Tibial nerve (tissue), 4 donors: ENCODE results near the gene HDAC5. TPM values are rescaled to one million over a fixed set of nuclear protein-coding genes. Genes with fewer than 3 reads are reported as not detected.
A peak's percentile ranks its signal among the peaks of the same experiment; 100 is the strongest.

Source experiments
- DNase-seq, 2 donors: peaks; one replicate each; pipeline ENCODE4 v3.0.0-alpha.2; 2019; ENCODE audit warnings: low spot score in 2 of 2
- H3K27ac ChIP-seq, 4 donors: fragments of 200-600 bp; sonication (generic) in 3 of 4; one replicate each; pipeline ENCODE4 v1.5.1; 2017 to 2019; ENCODE audit warnings: mild to moderate bottlenecking in 1 of 4
- H3K27me3 ChIP-seq, 2 donors: fragments of 200-600 bp; sonication (generic) in 1 of 2; one replicate each; pipeline versions ENCODE4 v1.5.1 to v1.6.0; 2017 to 2019
- H3K36me3 ChIP-seq, 3 donors: fragments of 200-600 bp; sonication (generic); one replicate each; pipeline ENCODE4 v1.5.1; 2018 to 2019
- H3K4me1 ChIP-seq, 4 donors: fragments of 200-600 bp; sonication (generic) in 3 of 4; one replicate each; pipeline ENCODE4 v1.5.1; 2017 to 2019
- H3K4me3 ChIP-seq, 4 donors: fragments of 200-600 bp; sonication (generic) in 3 of 4; one replicate each; pipeline ENCODE4 v1.5.1; 2017 to 2019; ENCODE audit warnings: mild to moderate bottlenecking in 1 of 4, moderate library complexity in 1 of 4
- H3K9me3 ChIP-seq, 4 donors: fragments of 200-600 bp; sonication (generic) in 3 of 4; one replicate each; pipeline ENCODE4 v1.5.1; 2017 to 2019
- EP300 ChIP-seq, 2 donors: sonication (generic); formaldehyde crosslinking; IDR thresholded peaks; one replicate each; pipeline ENCODE4 v1.6.1; 2017; ENCODE audit warnings: antibody characterized with exemption in 2 of 2, mild to moderate bottlenecking in 1 of 2
- POLR2A ChIP-seq, 2 donors: fragments of 450-650 bp; IDR thresholded peaks; one replicate each; pipeline ENCODE4 v1.6.1; 2017; ENCODE audit warnings: antibody characterized with exemption in 2 of 2, mild to moderate bottlenecking in 2 of 2, moderate library complexity in 2 of 2
- WGBS, 2 donors: methylation state at CpG; one replicate each; pipeline ENCODE4 v1.1.5; 2018; 5-methylcytosine and 5-hydroxymethylcytosine counted together
- total RNA-seq, 4 donors: library from RNA; depleted of rRNA; stranded (reverse); fragments of >200 nt; gene quantifications; one replicate each; pipeline ENCODE4 v1.1.0, GENCODE V29; 2016
- TF ChIP-seq, protein P1 (sequence below), 5 experiments: fragments of 200-600 bp in 3 of 5; fragments of 450-650 bp in 2 of 5; sonication (generic) in 3 of 5; IDR thresholded peaks; one replicate each; pipeline ENCODE4 v1.5.1; 2016 to 2019; ENCODE audit warnings: antibody characterized with exemption in 5 of 5, mild to moderate bottlenecking in 3 of 5, moderate library complexity in 2 of 5

HDAC5 gene
- total RNA-seq, 4 donors from 2014 or later, result 99.8 to 201 (median 125) TPM

DNA sequence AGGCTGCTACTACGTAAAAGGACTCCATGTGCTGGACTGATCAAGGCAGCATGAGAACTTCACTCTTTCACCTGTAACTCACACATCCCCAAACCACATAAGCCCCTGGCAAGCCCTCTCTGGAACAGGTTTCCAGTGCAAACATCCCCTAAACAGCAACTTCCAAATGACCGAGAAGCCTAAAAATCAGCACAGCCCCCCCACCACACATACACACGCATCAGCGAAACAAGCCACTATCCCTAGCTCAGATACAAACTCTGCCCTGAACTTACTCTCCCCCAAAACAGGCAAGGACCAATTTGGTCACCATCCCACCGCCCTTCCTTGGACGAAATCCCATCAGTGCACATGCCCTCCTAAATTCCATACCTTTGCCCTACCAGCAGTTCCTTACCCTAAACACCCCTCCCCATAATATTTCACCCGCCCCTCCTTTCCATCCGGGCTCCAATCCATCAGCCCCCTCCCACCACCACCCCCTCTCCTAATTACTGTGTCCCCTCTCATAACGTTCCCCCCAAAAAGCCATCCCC lies 57.7 kb downstream of the HDAC5 start:
- H3K4me1 ChIP-seq, result peaks cover 0 to 47% (median 16%) of the 10 kb centered on the region in 4 donors

GRCh38 chr17:44063704-44064639 lies 59.5 kb downstream of the HDAC5 start:
- no peak overlapping the region for H3K27ac ChIP-seq
- H3K27me3 ChIP-seq, result no peaks in the 10 kb centered on the region
- H3K4me3 ChIP-seq, result no peak overlapping the region
- no peak for DNase-seq
- TF ChIP-seq, protein P1, sequence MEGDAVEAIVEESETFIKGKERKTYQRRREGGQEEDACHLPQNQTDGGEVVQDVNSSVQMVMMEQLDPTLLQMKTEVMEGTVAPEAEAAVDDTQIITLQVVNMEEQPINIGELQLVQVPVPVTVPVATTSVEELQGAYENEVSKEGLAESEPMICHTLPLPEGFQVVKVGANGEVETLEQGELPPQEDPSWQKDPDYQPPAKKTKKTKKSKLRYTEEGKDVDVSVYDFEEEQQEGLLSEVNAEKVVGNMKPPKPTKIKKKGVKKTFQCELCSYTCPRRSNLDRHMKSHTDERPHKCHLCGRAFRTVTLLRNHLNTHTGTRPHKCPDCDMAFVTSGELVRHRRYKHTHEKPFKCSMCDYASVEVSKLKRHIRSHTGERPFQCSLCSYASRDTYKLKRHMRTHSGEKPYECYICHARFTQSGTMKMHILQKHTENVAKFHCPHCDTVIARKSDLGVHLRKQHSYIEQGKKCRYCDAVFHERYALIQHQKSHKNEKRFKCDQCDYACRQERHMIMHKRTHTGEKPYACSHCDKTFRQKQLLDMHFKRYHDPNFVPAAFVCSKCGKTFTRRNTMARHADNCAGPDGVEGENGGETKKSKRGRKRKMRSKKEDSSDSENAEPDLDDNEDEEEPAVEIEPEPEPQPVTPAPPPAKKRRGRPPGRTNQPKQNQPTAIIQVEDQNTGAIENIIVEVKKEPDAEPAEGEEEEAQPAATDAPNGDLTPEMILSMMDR (IDR thresholded peaks at IDR 0.05), result no peak
- no peak for TF ChIP-seq POLR2A (IDR thresholded peaks at IDR 0.05)
- TF ChIP-seq EP300 (IDR thresholded peaks at IDR 0.05), result no peak
- WGBS, 2 donors, result 66 to 70% methylated on average over 10 of the region's 10 CpGs
- no peaks in the 10 kb centered on the region for H3K9me3 ChIP-seq
- peaks cover 0 to 42% (median 10%) of the 10 kb centered on the region in 4 donors for H3K4me1 ChIP-seq
- peaks cover 0 to 50% (median 0%) of the 10 kb centered on the region in 3 donors for H3K36me3 ChIP-seq

More for the DNA sequence above, 57.7 kb downstream of the HDAC5 start:
- TF ChIP-seq, protein P1 (IDR thresholded peaks at IDR 0.05), result no peak
- TF ChIP-seq POLR2A (IDR thresholded peaks at IDR 0.05), result no peak
- TF ChIP-seq EP300 (IDR thresholded peaks at IDR 0.05), result no peak
- H3K36me3 ChIP-seq, result peaks cover 0 to 34% (median 0%) of the 10 kb centered on the region in 3 donors
- H3K4me3 ChIP-seq, result peak overlapping the region; percentile 54 to 98 (median 87)
- peak overlapping the region; percentile 89 to 96 (median 94) for H3K27ac ChIP-seq
- no peaks in the 10 kb centered on the region for H3K9me3 ChIP-seq
- no peak for DNase-seq
- 1% methylated on average over 9 of the region's 9 CpGs for WGBS, 2 donors
- H3K27me3 ChIP-seq, result no peaks in the 10 kb centered on the region

DNA sequence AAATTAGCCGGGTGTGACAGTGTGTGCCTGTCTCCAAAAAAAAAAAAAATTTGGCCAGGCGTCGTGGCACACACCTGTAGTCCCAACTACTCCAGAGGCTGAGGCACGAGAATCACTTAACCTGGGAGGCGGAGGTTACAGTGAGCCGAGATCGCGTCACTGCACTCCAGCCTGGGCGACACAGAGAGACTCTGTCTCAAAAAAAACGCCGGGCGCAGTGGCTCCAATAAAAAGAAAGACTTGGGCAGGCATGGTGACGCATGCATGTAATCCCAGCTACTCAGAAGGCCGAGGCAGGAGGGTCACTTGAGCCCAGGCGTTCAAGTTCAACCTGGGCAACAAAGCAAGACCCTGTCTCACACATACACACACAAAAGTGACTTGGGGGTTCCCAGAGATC lies 60.6 kb downstream of the HDAC5 start:
- Histone ChIP-seq H3K4me3 (no peak overlapping the region), H3K36me3 (peaks cover 0 to 61% (median 0%) of the 10 kb centered on the region in 3 donors), H3K27ac (no peak overlapping the region), H3K27me3 (no peaks in the 10 kb centered on the region), H3K9me3 (no peaks in the 10 kb centered on the region), H3K4me1 (peaks cover 0 to 42% (median 10%) of the 10 kb centered on the region in 4 donors)
- no peak for DNase-seq
- 91 to 95% methylated on average over 15 of the region's 15 CpGs for WGBS, 2 donors
- TF ChIP-seq, protein P1 (IDR thresholded peaks at IDR 0.05), result no peak
- TF ChIP-seq EP300 (IDR thresholded peaks at IDR 0.05), result no peak
- TF ChIP-seq POLR2A (IDR thresholded peaks at IDR 0.05), result no peak

GRCh38 chr17:44061446-44061845 lies 62.0 kb downstream of the HDAC5 start:
- WGBS, 2 donors, result 67 to 81% methylated on average over 1 of the region's 1 CpG
- Histone ChIP-seq H3K27me3 (no peaks in the 10 kb centered on the region), H3K4me1 (peaks cover 0 to 30% (median 3%) of the 10 kb centered on the region in 4 donors), H3K36me3 (peaks cover 0 to 74% (median 4%) of the 10 kb centered on the region in 3 donors), H3K9me3 (no peaks in the 10 kb centered on the region), H3K4me3 (no peak overlapping the region), H3K27ac (no peak overlapping the region)
- TF ChIP-seq EP300 (IDR thresholded peaks at IDR 0.05), result no peak
- TF ChIP-seq POLR2A (IDR thresholded peaks at IDR 0.05), result no peak
- TF ChIP-seq, protein P1 (IDR thresholded peaks at IDR 0.05), result no peak
- no peak for DNase-seq
